ENCODE results near the gene CLBA1. TPM values are rescaled to one million over a fixed set of nuclear protein-coding genes. Genes with fewer than 3 reads are reported as not detected.

Gene CLBA1
- total and polyA plus RNA-seq, 9 of the 15 experiments (the other 6 are each of a cell fraction or from before 2014, with no cell fraction given) = 0.04 to 3.9 (median 2.6) TPM

- 0 out of 2 replicates have a peak, but pooled peaks have one; percentile 32 for TF ChIP-seq ZBTB40 (IDR thresholded peaks at IDR 0.05)
- TF ChIP-seq ZBTB40 (CRISPR knock-in tag; IDR thresholded peaks at IDR 0.05) = no peak
- TF ChIP-seq HDAC2 (IDR thresholded peaks at IDR 0.05) = peak; percentile 80
- TF ChIP-seq RAD21 (CRISPR knock-in tag; conservative IDR thresholded peaks at IDR 0.05 in 1 of 2, IDR thresholded peaks at IDR 0.05 in 1 of 2) = 0 out of 4 replicates have a peak, but pooled peaks of 1 of the 2 experiments have one; percentile 7
- no peak for TF ChIP-seq ZBTB33 (CRISPR knock-in tag; IDR thresholded peaks at IDR 0.05)
- no peak for TF ChIP-seq HDAC8 (tag; IDR thresholded peaks at IDR 0.05)
- TF ChIP-seq GTF2B (IDR thresholded peaks at IDR 0.05; ENCODE audit: extremely low read depth, insufficient read length) = no peak
- TF ChIP-seq ATF1 (CRISPR knock-in tag; IDR thresholded peaks at IDR 0.05) = no peak
- TF ChIP-seq ATF1 (tag; IDR thresholded peaks at IDR 0.05) = peak; percentile 8; the same call in 1 of the 2 replicates
- TF ChIP-seq ZNF184 (CRISPR knock-in tag; IDR thresholded peaks at IDR 0.05) = no peak
Measured at GRCh38 chr14:105021656-105022275, 36.2 kb downstream of the CLBA1 start (continued).

Measured in K562 (cell line).